Activated CD4-positive, alpha-beta T cell treated with anti-CD3 and anti-CD28 coated beads, Interleukin-2, amount 50 U/mL, for 16 hours (primary cell): ENCODE data around the gene ENTREP1.
A peak's percentile ranks its signal among the peaks of the same experiment; 100 is the strongest.
"Not testable (repeated sequence)": the region's sequence is repeated elsewhere in the genome, so short reads cannot be mapped to it uniquely, and the experiment has no call there.

ENCODE experiments used
- DNase-seq: peaks from one replicate; pipeline ENCODE4 v3.0.0-alpha.2; 2020

Gene ENTREP1

DNA sequence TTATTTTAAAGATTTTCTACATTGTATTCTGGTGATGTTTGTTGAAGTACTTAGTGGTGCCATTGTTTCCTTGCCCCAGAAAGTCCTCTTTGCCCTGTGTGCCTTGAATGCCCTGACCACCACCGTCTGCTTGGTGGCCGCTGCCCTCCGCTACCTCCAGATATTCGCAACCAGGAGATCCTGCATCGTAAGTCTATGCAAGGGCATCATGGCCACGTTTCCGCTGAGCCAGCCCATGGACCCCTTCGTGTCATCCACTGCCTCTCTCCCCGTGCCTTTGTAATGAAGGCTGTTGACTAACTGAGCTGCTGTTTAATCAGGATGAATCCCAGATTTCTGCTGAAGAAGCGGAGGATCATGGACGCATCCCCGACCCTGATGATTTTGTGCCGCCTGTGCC, 52.3 kb downstream of the ENTREP1 start:
- DNase-seq, result no peak

- no peak for DNase-seq
These were observed 53.0 kb downstream of the ENTREP1 start for GRCh38 chr9:69377981-69378380.

DNA sequence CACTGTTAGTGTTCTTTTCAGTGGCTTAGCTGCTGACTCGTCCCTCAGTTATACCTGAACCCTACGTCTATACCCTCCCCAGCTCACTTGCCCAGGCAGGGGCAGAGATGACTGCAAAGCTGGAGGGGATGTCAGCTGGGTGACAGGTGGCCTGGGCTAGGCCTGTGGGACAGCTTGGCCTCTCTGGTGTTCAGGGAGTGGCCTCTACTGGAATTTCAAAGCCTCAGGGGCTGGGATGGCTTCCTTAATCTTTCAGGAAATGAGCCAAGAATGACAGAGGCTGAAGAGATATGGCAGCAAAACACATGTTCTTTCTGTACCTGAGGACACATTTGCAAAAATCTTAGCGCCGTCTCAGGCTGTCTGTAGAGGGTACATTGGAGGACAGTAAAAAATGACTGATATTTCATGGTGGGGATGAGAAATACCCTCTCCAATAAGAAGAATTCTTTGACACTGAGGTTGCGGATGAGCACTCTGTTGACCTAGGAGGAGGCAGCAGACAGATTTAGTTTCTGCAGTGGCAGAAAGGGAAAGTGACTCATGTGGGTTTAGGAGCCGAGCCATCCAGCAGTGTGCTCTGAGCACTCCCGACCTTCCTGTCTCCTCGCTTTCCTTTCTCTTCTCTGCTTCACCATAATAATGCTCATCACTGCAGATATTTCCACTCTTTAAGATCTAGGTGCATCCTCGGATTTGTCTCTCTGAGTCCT, 54.4 kb downstream of the ENTREP1 start:
- DNase-seq, result no peak

DNA sequence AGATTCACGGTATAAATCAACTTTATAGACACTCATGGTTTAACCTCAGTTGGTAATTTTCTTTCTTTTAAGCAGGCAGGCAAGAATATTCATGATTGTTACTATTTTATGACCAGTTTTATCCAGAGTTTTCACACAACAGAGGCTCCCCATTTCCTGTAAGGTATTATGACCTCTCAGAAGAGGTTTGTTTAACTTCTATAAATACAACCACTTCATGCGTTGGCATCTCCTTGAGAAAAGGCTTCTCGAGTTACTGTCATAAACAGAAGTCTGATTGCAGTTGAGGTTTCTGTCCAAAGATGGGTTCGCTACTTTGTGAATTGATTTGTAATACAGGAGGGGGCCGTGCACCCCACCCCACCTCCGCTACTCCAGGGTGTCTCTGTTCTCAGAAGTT, 55.3 kb downstream of the ENTREP1 start:
- DNase-seq, result no peak

GRCh38 chr9:69380811-69381210, 55.8 kb downstream of the ENTREP1 start:
- DNase-seq, result no peak

DNA sequence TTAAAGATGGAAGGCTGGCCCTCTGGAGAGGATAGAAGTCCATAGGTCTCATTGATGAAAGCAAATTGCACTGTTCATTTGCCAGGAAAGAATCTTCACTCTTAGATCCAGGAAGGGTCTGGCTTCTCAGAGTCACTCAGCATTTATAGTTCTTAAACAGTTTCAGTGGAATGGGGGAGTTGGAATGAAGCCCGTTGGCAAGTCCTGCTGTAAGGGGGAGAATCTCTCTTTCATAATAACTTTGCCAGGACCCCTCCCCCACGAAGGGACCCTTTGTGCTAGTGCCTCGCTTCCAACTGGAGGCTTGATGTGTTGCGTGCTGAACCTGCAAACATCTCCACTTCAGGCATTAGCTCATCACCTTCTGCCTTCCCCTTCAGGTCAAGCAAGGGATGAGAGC, 57.1 kb downstream of the ENTREP1 start:
- no peak for DNase-seq

DNA sequence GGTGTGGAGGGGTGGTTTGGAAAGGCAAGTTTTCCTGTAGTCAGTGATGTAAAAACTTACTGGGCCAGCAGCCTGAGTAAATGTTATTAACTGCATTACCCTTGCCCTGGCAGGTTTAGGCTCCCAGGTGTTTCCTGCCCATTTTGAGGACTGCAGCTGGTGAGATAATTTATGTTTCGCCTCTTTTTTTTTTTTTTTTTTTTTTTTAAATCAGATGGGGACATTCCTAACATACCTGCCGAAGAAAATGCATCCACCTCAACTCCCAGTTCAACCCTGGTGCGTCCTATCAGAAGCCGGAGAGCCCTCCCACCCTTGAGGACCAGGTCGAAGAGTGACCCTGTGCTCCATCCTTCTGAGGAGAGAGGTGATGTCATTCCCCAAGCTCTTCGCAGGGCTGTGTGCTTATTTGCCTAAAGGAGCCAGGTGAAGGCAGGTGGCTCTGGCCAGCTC, 60.6 kb downstream of the ENTREP1 start:
- DNase-seq, result no peak

- DNase-seq, result no peak
These were observed 61.6 kb downstream of the ENTREP1 start for GRCh38 chr9:69386651-69387050.

DNA sequence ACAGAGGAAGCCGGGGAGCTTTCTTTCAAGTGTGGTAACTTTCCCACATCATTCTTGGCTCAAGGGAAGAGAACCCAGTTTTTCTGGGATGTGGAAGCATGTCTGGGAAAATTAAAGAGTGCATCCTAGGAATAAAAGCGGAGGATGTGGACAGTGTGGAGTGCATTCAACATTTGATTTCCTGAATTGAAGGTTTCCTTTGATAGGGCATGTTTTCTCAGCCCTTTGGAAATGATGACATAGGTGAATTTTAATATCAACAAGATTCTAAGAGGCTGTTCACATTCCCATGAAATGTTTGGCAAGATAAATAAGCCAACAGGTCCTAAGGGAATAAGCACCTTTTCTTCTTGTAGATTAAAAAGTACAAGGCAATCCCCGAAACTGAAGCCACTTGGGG, 63.6 kb downstream of the ENTREP1 start:
- no peak for DNase-seq

- DNase-seq, result no peak
These were observed 64.5 kb downstream of the ENTREP1 start for GRCh38 chr9:69389437-69389995.

DNA sequence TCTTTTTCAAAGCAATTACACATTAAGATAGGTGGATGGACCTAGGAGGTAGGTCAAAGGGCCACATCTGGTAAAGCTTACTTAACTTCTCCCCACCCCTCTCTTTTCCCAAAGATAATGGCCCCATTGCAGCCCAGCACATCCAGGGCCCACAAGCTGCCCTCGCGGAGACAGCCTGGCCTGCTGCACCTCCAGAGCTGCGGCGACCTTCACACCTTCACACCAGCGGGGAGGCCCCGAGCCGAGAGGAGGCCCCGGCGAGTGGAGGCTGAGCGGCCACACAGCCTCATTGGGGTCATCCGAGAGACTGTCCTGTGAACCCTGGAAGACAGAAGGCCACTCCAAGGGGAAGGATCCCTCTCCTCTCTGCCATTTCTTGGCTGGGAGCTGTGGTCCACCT, 66.5 kb downstream of the ENTREP1 start:
- no peak for DNase-seq

DNA sequence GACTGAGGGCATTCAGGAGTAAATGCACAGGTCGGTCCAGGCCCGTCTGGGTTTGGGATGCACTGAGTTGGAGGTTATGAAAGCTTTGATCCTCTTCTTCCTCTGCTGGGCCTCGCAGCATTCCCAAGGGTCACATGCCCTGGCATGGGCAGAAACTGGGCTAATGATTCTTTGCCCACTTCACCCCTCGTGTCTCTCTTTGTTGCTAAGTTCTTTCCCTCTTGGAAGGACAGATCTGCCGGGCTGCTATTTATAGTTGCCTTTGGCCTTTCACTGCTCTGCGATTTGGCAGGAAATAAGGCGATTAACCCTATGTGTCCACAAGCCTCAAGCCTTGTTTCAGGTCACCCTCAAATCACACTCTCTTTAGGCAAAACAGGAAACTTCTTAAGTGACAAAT, 66.9 kb downstream of the ENTREP1 start:
- DNase-seq, result no peak

- no peak for DNase-seq
These were observed 67.8 kb downstream of the ENTREP1 start for GRCh38 chr9:69392826-69393225.

- no peak for DNase-seq
These were observed 68.4 kb downstream of the ENTREP1 start for GRCh38 chr9:69393425-69393824.

DNA sequence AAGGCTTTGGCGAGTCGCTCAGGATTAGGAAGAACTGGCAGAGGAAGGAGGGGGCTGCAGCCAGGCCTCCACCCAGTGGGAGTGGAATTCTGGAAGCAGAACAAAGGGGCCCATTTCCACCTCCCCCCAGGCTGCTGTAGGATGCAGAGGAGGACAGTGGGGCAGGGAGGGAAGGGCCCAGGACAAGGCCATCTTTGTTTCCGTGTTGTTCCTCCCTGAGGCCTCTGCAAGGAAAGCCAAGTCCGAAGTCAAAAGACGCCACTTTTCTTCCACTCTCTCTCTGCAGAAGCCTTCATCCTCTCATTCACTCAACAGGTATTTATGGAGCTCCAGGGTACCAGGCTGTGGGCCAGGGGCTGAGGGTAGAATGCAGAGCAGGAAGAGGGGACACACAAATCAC, 70.7 kb downstream of the ENTREP1 start:
- DNase-seq, result no peak

DNA sequence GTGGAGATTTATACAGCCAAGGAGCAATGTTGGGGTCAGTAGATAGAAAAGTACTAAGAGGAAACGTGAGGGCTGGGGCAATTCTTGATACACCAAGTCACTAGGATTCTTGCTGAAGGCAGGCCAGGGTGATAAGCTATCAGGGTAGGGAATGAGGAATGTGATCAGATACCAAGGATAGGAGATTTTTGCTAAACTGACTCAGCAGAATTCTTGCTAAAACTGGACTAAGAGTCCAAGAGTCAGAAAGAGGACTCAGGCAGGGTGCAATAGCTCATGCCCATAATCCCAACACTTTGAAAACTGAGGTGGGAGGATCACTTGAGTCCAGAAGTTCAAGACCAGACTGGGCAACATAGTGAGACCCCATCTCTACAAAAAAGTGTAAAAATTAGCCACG, 71.7 kb downstream of the ENTREP1 start:
- no peak for DNase-seq

- DNase-seq, result no peak
These were observed 72.6 kb downstream of the ENTREP1 start for GRCh38 chr9:69397384-69398214.

GRCh38 chr9:69400470-69400869, 75.5 kb downstream of the ENTREP1 start:
- DNase-seq, result no peak

DNA sequence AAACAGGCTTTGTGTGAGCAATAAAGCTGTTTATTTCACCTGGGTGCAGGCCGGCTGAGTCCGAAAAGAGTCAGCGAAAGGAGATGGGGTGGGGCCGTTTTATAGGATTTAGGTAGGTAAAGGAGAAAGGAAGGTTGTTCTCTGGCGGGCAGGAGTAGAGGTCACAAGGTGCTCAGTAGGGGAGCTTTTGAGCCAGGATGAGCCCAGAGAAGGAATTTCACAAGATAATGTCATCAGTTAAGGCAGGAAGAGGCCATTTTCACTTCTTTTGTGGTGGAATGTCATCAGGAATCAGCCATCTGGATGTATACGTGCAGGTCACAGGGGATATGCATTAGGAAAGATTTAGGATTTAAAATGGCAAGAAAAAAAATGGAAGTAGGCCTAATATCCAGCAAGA, 84.9 kb downstream of the ENTREP1 start:
- DNase-seq, result not testable (repeated sequence)

DNA sequence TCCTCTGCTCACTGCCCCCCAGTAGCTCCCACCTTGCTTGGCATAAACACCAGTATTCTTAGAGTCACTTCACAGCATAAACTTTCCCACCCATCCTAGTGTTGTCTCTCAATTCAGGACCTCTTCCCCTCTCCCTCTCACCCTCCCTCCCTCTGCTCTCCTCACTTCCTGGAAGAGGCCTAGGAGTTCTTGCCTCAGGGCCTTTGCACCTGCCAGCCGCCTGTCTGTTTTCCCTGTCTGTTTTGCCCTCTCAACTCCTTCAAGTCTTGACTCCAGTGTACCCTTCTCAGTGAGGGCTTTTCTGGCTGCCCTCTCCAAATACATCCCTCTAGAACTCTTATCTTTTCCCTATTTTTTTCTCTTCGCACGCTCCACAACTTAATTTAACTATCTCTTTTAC, 86.2 kb downstream of the ENTREP1 start:
- no peak for DNase-seq

- DNase-seq, result no peak
These were observed 87.1 kb downstream of the ENTREP1 start for GRCh38 chr9:69411931-69412740.

DNA sequence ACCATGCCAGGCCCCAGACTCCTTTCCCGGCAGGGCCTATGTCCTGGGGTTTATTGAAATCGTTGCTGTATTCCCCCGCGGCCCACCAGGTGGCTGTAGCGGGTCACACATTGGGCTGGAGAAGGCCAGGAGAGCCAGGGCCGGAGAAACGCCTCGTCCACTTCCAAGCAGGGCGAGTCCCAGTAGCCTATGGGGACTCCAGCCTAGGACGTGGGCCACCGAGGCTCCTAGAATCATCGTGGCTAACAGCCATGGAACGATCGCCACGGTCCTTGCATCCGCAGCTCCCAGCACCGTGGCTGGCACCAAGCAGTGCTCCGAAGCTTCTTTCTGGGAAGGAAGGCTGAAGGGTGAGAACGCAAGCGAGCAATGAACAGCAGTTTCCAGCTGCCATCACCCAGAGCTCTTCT, 87.7 kb downstream of the ENTREP1 start:
- DNase-seq, result peak; percentile 7

DNA sequence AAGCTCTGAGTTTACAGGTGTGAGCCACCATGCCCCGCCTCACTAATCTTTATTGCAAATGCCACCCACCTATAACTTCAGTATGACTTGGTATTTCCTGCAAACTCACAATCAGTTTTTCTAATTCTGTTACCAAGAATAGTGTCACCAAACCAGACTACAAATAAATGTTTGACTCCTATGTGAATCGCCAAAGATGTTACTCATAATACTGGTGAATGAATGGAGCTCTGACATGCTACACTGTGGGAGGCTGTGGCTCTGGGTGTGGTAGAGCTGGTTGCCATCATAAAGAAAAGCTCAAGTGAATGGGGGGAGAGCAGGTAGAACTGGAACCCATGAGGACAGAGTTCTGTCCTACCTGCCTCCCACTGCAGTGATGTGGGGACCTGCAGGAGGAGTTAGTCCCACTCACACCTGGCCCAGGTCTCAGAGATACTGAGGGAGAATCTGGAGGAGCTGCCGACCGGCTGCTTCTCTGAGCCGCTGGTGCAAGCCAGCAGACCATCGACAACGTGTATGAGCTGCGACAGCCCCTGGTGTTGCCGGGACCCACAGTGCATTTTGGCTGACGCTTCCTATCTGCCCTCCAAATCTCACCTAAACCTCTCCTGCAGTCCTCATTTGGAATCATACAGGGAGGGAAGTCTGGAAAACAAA, 95.7 kb downstream of the ENTREP1 start:
- DNase-seq, result no peak
